Testis (tissue), 3 donors: ENCODE data around the gene ARHGAP5. TPM values are rescaled to one million over a fixed set of nuclear protein-coding genes. Genes with fewer than 3 reads are reported as not detected.

Experiments
- DNase-seq: peaks from one replicate; pipeline ENCODE4 v3.0.0-alpha.2; 2019
- H3K27ac ChIP-seq, 2 donors: fragments of 200-600 bp; sonication (generic); one replicate each; pipeline ENCODE4 v1.5.1; 2019
- H3K27me3 ChIP-seq: fragments of 200-600 bp; sonication (generic); one replicate; pipeline ENCODE4 v1.5.1; 2019
- H3K36me3 ChIP-seq: fragments of 200-600 bp; sonication (generic); one replicate; pipeline ENCODE4 v1.5.1; 2017; ENCODE audit warnings: low read depth; ENCODE audit errors: missing control alignments
- H3K4me1 ChIP-seq: fragments of 200-600 bp; sonication (generic); one replicate; pipeline ENCODE4 v1.5.1; 2019
- H3K4me3 ChIP-seq, 2 donors: fragments of 200-600 bp; sonication (generic); one replicate each; pipeline ENCODE4 v1.5.1; 2017 to 2019
- H3K9me3 ChIP-seq: fragments of 200-600 bp; sonication (generic); one replicate; pipeline ENCODE4 v1.5.1; 2017
- CTCF ChIP-seq, 3 experiments: fragments of 450-650 bp in 2 of 3; fragments of 200-600 bp in 1 of 3; sonication (generic) in 1 of 3; IDR thresholded peaks; one replicate each; pipeline ENCODE4 v1.5.1; 2016 to 2019; ENCODE audit warnings: antibody characterized with exemption in 3 of 3, mild to moderate bottlenecking in 2 of 3, moderate library complexity in 1 of 3
- POLR2A ChIP-seq: fragments of 450-650 bp; IDR thresholded peaks from one replicate; pipeline ENCODE4 v1.6.1; 2017; ENCODE audit warnings: antibody characterized with exemption, mild to moderate bottlenecking, moderate library complexity
- WGBS, 2 donors: methylation state at CpG; one replicate each; pipeline ENCODE4 v1.1.5; 2018; 5-methylcytosine and 5-hydroxymethylcytosine counted together
- intact Hi-C: fragments of 100-400 bp; cut with DNase I; formaldehyde crosslinking; loops from one replicate; pipeline ENCODE4 v1.15.1; 2023; ENCODE audit warnings: low total_unique reads
- polyA plus RNA-seq: library from polyadenylated mRNA; stranded (reverse); fragments of 350-450 nt; fragmentation: Illumina TruSeq; extraction: RNeasy Lipid Tissue Mini Kit (QIAGEN cat#74804); gene quantifications from one replicate; pipeline ENCODE4 v1.2.3, GENCODE V29; 2014; ENCODE audit warnings: low read depth, low replicate concordance; ENCODE audit not compliant: insufficient read depth
- small RNA-seq, 2 donors: library from RNA; depleted of rRNA; stranded (forward); fragments of <200 nt; gene quantifications; one replicate each; pipeline ENCODE3, GENCODE V24; 2016
- total RNA-seq, 2 donors: library from RNA; depleted of rRNA; stranded (reverse); fragments of >200 nt; gene quantifications; one replicate each; pipeline ENCODE4 v1.2.3, GENCODE V29; 2016

The ARHGAP5 gene
- total and polyA plus RNA-seq, 3 donors from 2014 or later: 41.5 to 161 (median 115) TPM

- Histone ChIP-seq H3K27me3 (no peaks in the 10 kb centered on the region), H3K27ac (no peak overlapping the region), H3K9me3 (no peaks in the 10 kb centered on the region), H3K36me3 (no peaks in the 10 kb centered on the region), H3K4me1 (no peaks in the 10 kb centered on the region), H3K4me3 (no peak overlapping the region)
- no peak for DNase-seq
- no peak for TF ChIP-seq CTCF (IDR thresholded peaks at IDR 0.05)
- TF ChIP-seq POLR2A: no peak
- intact Hi-C loops: no loop called here
- WGBS, 2 donors: 54 to 72% methylated on average over 2 of the region's 2 CpGs
Measured at GRCh38 chr14:32206552-32206951, 129.4 kb downstream of the ARHGAP5 start.

- Histone ChIP-seq H3K27me3 (no peaks in the 10 kb centered on the region), H3K27ac (no peak overlapping the region), H3K4me1 (no peaks in the 10 kb centered on the region), H3K9me3 (no peaks in the 10 kb centered on the region), H3K4me3 (no peak overlapping the region), H3K36me3 (no peaks in the 10 kb centered on the region)
- intact Hi-C loops: no loop called here
- TF ChIP-seq CTCF (IDR thresholded peaks at IDR 0.05) (no peak), POLR2A (no peak)
- WGBS, 2 donors: 92 to 93% methylated on average over 3 of the region's 3 CpGs
- no peak for DNase-seq
Measured at GRCh38 chr14:32208490-32208889, 131.4 kb downstream of the ARHGAP5 start.

Small RNA genes lying within 50 kb of the gene (small RNA-seq; reads per million reads assigned to genes)
- gene RNU6-7 (0 to 0.66 reads per million in 2 donors), gene RNU6-8 (0 reads per million in 2 donors)

Other genes starting within 250 kb of the ARHGAP5 start
- gene RNU6-7, start 124.7 kb downstream of the ARHGAP5 start, total RNA-seq: not detected
- not detected for gene RNU6-7, start 124.7 kb downstream of the ARHGAP5 start, polyA plus RNA-seq
- gene RNU6-8, start 126.0 kb downstream of the ARHGAP5 start, total RNA-seq: not detected
- not detected for gene RNU6-8, start 126.0 kb downstream of the ARHGAP5 start, polyA plus RNA-seq